MCF 10A (cell line): ENCODE results near the gene ZNF444. TPM values are rescaled to one million over a fixed set of nuclear protein-coding genes. Genes with fewer than 3 reads are reported as not detected.

Experiments used
- BruUV-seq: library from RNA; stranded (reverse); fragments of 400-500 nt; replicated peaks from 2 replicates; lab custom pipeline; 2021; lab: Mats Ljungman, UMichigan
- CTCF ChIA-PET: fragments of 300-600 bp; sonication (Branson Sonifier 250); formaldehyde crosslinking; extraction: SDS; loops from one replicate; lab custom pipeline; 2021; ENCODE audit warnings: antibody characterized with exemption, inconsistent platforms; lab: Yijun Ruan, JAX
- POLR2A ChIA-PET: fragments of 300-600, 350-650 bp; sonication (Branson Sonifier 250); formaldehyde crosslinking; extraction: SDS; loops from one replicate; lab custom pipeline; 2020; ENCODE audit warnings: antibody characterized with exemption, inconsistent platforms; lab: Yijun Ruan, JAX
- DNase-seq: peaks from one replicate; pipeline ENCODE4 v3.0.0-alpha.2; 2018; ENCODE audit not compliant: unreplicated experiment
- H3K27ac Mint-ChIP-seq: one replicate; pipeline ENCODE4 v1.8.0; 2022; ENCODE audit warnings: mild to moderate bottlenecking, low read depth, mixed read lengths; ENCODE audit not compliant: unreplicated experiment
- H3K27me3 Mint-ChIP-seq: one replicate; pipeline ENCODE4 v1.8.0; 2022; ENCODE audit warnings: mixed read lengths; ENCODE audit not compliant: insufficient read depth, unreplicated experiment
- H3K36me3 Mint-ChIP-seq: one replicate; pipeline ENCODE4 v1.8.0; 2022; ENCODE audit warnings: mild to moderate bottlenecking, moderate library complexity, mixed read lengths; ENCODE audit not compliant: insufficient read depth, unreplicated experiment
- H3K4me1 Mint-ChIP-seq: one replicate; pipeline ENCODE4 v1.8.0; 2022; ENCODE audit warnings: mixed read lengths; ENCODE audit not compliant: insufficient read depth, unreplicated experiment
- H3K4me3 Mint-ChIP-seq: one replicate; pipeline ENCODE4 v1.8.0; 2022; ENCODE audit warnings: mild to moderate bottlenecking, moderate library complexity, mixed read lengths; ENCODE audit not compliant: unreplicated experiment
- H3K9me3 Mint-ChIP-seq: one replicate; pipeline ENCODE4 v1.8.0; 2022; ENCODE audit warnings: mixed read lengths; ENCODE audit not compliant: unreplicated experiment
- intact Hi-C: fragments of 100-400 bp; cut with micrococcal nuclease; formaldehyde crosslinking; loops from 2 replicates; pipeline ENCODE4 v1.14.1; 2022
- total RNA-seq: library from RNA; stranded (reverse); gene quantifications from 2 replicates; pipeline ENCODE4 v1.2.3, GENCODE V29; 2022
- TF ChIP-seq, protein P1 (sequence below): fragments of 200-600 bp; IDR thresholded peaks from one replicate; pipeline ENCODE4 v1.8.0; 2022; ENCODE audit warnings: antibody characterized with exemption, mild to moderate bottlenecking; ENCODE audit not compliant: unreplicated experiment

The ZNF444 gene
- total RNA-seq, 1 experiment from 2014 or later, result 26.6 TPM

DNA sequence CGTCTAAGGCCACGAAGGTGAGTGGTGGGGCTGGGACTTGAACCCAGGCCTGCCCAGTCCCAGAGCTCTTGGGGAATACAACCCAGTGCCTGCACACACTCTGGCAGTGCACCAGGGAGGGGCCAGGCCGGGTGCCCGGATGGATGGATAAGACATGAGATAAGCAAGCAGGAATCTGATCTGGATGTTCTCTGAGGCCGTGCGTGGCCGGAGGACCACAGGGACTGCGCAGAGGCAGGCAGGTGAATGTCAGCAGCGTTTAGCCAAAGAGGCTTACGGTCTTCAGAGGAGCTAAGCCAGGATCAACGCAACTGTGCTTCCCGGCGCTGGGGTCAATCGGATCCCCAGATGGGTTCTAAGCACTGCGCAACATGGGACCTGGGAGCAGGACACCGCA, 21.5 kb upstream of the ZNF444 start:
- TF ChIP-seq, protein P1, sequence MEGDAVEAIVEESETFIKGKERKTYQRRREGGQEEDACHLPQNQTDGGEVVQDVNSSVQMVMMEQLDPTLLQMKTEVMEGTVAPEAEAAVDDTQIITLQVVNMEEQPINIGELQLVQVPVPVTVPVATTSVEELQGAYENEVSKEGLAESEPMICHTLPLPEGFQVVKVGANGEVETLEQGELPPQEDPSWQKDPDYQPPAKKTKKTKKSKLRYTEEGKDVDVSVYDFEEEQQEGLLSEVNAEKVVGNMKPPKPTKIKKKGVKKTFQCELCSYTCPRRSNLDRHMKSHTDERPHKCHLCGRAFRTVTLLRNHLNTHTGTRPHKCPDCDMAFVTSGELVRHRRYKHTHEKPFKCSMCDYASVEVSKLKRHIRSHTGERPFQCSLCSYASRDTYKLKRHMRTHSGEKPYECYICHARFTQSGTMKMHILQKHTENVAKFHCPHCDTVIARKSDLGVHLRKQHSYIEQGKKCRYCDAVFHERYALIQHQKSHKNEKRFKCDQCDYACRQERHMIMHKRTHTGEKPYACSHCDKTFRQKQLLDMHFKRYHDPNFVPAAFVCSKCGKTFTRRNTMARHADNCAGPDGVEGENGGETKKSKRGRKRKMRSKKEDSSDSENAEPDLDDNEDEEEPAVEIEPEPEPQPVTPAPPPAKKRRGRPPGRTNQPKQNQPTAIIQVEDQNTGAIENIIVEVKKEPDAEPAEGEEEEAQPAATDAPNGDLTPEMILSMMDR, result no peak
- Mint-ChIP-seq H3K4me1 (peaks cover 25% of the 10 kb centered on the region), H3K9me3 (no peaks in the 10 kb centered on the region), H3K4me3 (peak overlapping the region; percentile 83), H3K27me3 (no peaks in the 10 kb centered on the region), H3K27ac (peak overlapping the region; percentile 94), H3K36me3 (peaks cover 20% of the 10 kb centered on the region)
- ChIA-PET CTCF (interaction anchor here (0.6 kb wide), 1 partner anchor 190 kb away, joined by 3 read pairs; no protein-coding TSS in a partner anchor), POLR2A (interaction anchor here (4.0 kb wide), 1 partner anchor 28 kb away, joined by 17 read pairs; no protein-coding TSS in a partner anchor)
- no TSS peak for BruUV-seq
- peak; percentile 14 for DNase-seq
- intact Hi-C loops, result no loop called here

DNA sequence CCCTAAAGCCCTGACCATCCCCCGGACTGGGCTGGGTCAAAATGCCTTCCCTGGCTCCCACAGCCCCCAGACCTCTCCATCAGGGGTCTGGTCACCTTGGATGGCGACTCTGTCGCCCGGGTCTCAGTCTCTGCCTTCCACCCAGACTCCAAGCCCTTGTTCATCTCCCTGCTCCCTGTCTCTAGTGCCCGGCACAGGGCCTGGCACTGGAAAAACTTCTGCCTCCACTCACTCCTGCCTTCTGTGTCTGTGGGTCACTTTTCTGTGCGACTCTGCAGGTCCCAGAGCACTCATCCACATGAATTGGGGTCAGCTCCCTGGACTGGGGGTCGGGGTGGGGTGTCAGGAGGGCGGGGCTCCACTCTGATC, 21.1 kb upstream of the ZNF444 start:
- TF ChIP-seq, protein P1, result no peak
- BruUV-seq, result no TSS peak
- Mint-ChIP-seq H3K27me3 (no peaks in the 10 kb centered on the region), H3K36me3 (peaks cover 20% of the 10 kb centered on the region), H3K27ac (peak overlapping the region; percentile 94), H3K4me3 (peak overlapping the region; percentile 83), H3K4me1 (peaks cover 21% of the 10 kb centered on the region), H3K9me3 (no peaks in the 10 kb centered on the region)
- intact Hi-C loops, result loop anchor here (2.0 kb wide), 1 partner anchor 29 kb away; no protein-coding TSS in a partner anchor
- CTCF ChIA-PET, result interaction anchor here (0.6 kb wide), 1 partner anchor 190 kb away, joined by 3 read pairs; no protein-coding TSS in a partner anchor
- POLR2A ChIA-PET, result interaction anchor here (1.1 to 4.0 kb wide), 3 partner anchors 15 to 194 kb away, joined by 3 to 17 read pairs (median 4); no protein-coding TSS in a partner anchor
- no peak for DNase-seq

- Mint-ChIP-seq H3K4me3 (peak overlapping the region; percentile 83), H3K27me3 (no peaks in the 10 kb centered on the region), H3K9me3 (no peaks in the 10 kb centered on the region), H3K4me1 (peaks cover 21% of the 10 kb centered on the region), H3K36me3 (peaks cover 16% of the 10 kb centered on the region), H3K27ac (peak overlapping the region; percentile 94)
- CTCF ChIA-PET, result interaction anchor here (0.6 to 0.7 kb wide), 2 partner anchors 41 to 189 kb away, joined by 3 to 4 read pairs; no protein-coding TSS in a partner anchor
- BruUV-seq, result no TSS peak
- POLR2A ChIA-PET, result interaction anchor here (0.7 to 4.0 kb wide), 7 partner anchors 15 to 521 kb away, joined by 3 to 17 read pairs (median 4); partner anchors contain the start of genes FIZ1, ZNF444 and ZNF524
- DNase-seq, result peak; percentile 74
- intact Hi-C loops, result loop anchor here (1.0 to 2.0 kb wide), 2 partner anchors 20 to 30 kb away; no protein-coding TSS in a partner anchor
- TF ChIP-seq, protein P1, result no peak
Measured at GRCh38 chr19:56120371-56121179, 20.5 kb upstream of the ZNF444 start.
